Activated CD4-positive, alpha-beta T cell treated with anti-CD3 and anti-CD28 coated beads, Interleukin-2, amount 50 U/mL, for 24 hours (primary cell): ENCODE results near the gene DCANP1.

ENCODE experiments used
- DNase-seq, 2 donors: peaks; one replicate each; pipeline ENCODE4 v3.0.0-alpha.2; 2020; ENCODE audit warnings: low read depth in 1 of 2, low spot score in 1 of 2

Gene DCANP1

DNA sequence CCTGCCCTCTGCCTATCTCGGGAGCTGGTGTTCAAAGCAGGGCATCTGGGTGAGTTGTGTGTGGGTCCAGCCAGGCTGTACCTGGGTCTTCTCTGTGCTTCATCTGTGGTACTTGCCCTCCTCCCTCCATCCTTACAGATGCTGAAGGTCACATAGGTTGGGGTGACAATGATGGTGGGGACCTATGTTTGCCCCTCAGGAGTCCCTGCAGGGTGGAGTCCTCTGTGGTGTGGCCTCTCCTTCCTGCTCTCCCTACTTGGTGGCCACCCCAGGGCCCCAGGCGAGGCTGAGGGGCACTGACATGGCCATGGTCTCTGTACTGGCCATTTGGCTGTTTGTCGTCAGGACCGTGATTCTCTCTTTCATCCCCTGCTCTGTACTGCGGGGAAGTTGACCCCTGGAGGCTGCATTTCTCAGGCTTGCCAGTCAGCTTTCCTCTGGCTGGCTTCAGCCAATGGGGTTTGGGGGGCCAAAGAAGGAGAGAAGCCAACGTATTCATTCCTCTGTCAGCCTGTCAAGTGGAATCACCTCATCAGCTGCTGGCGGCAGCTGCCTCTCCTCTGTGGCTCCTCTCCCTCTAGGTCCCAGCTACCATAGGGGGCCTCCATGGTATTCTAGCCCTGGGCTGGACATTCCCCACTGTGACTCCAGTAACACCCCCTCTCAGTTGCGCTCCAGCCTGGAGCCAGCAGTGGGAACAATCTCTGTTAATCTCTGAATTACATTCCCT, 4.6 kb downstream of the DCANP1 start:
- no peak for DNase-seq

DNA sequence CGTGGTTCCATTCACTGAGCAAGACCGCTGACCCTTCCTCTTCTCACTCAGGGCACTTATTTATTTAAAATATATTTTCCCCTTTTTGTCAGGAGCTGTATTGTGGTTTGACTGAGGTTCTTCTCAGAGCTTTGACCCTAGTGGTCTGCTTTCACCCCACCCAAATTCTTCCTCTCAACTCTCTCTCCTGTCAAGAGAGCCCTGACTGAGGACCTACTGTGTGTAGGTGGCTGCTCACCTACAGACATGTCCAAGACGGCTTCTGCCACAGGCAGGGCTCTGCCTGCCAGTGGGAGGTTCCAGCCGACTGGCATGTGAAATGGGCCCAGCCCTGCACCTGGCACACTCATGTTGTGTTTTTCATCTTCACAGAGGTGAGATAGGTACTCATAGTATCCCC, 5.2 kb downstream of the DCANP1 start:
- no peak for DNase-seq

DNA sequence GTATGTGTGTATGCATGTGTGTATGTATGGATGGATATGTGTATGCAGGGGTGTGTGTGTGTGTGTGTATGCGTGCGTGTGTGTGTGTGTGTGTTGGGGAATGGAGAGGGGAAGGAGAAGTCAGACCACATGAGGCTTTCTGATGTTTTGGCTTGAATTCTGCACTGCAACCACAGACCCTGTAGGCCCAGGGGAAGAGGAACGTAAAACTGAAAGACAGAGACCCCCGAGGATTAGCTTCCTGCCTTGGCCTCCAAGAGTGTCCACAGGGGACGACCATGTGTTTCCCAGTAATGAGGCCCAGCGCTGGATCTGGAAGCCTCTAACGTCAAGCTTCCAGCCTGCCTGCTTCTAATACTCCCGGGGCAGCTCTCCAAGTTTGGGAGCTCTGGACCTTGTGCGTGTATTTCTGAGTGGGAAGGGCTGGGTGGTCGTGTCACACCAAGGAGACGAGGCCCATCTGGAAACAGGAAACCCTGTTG, 5.8 kb downstream of the DCANP1 start:
- no peak for DNase-seq

DNA sequence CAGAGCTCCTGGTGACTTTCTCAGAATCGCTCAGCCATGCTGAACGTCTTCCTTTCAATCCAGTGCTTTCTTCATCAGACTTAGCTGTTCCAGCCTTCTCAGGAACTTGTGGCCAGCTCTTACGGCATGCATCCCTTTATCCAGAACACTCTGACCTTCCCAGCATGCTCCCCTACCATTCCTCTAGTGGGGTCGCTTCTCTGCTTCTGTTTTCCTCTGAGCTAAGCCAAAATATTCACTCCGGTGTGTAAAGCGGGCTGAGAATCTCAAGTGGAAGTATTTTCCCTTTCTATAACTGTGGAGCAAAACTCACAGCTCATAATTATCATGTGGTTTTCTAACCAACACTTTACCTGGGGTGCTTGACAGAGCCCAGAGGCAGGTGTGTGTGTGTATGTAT, 6.2 kb downstream of the DCANP1 start:
- DNase-seq, result no peak

DNA sequence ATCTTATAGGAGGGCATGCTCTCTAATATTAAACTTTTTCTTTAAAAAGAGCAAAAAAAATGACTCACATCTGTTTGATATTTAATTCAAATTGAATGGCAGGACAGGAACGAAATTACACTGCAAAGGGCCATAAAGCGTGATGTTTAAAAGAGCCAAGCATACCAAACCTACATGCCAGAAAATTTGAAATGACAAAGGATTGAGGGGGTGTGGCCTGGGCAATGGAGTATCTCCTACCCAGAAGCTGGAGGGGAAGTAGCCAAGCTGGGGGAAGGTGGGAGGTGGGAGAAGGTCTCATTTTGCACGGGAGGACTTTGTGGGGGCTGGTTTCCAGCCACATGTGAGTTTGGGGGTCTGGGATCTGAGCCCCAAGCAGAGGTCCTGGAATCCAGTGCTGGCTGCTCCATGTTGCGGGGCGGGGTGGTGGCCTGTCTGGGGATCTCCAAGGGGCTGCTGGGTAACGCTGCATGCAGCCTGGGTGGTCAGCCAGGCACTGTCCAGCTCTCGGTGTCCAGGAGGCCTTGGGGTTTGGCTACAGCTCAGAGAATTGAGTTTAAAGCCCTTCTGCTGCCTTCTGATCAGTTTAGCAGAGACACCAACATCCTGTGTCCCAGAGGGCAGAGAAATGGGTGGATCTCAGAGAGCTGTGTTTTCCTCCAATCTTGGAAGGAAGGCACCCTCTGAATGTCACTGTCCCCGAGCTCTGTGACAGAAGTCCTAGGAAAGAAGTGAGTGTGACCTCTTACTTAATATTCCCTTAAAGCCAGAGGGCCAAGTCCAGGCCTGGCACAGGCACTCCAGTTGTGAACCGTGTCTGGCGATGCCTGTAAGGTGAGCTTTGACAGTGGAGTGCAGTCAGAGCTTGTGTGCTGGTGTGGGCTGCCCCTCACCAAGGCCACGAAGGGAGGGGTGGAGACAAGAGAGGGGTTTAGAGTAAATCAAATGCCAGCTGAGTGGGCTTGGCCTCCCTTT, 7.6 kb downstream of the DCANP1 start:
- DNase-seq, result no peak

DNA sequence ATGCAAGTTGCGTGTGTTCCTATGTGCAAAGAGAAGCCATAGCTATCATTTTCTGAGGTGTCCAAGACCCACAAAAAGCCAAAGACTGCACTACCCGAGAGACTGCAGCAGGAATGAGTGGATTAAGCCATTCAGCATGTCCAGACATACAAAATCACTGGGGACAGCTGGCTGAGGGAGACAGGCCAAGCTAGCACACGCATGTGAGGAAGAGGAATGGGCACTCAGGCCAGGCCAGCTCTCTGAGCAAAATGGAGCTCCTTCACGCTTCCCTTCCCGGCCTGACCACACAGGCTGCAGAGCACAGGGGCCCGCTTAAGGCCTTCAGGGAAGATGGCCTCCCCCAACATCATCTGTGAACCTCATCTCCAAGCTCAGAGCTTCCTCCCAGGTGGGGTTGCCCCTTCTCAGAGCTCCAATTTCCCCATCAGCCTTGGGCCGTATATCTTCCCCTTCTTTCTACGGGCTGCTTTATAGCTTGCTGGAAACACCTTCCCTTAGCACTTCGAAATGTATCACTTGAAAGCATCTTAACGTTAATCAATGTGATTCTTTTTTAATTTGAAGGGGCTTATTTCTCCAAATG, 8.4 kb downstream of the DCANP1 start:
- no peak for DNase-seq

DNA sequence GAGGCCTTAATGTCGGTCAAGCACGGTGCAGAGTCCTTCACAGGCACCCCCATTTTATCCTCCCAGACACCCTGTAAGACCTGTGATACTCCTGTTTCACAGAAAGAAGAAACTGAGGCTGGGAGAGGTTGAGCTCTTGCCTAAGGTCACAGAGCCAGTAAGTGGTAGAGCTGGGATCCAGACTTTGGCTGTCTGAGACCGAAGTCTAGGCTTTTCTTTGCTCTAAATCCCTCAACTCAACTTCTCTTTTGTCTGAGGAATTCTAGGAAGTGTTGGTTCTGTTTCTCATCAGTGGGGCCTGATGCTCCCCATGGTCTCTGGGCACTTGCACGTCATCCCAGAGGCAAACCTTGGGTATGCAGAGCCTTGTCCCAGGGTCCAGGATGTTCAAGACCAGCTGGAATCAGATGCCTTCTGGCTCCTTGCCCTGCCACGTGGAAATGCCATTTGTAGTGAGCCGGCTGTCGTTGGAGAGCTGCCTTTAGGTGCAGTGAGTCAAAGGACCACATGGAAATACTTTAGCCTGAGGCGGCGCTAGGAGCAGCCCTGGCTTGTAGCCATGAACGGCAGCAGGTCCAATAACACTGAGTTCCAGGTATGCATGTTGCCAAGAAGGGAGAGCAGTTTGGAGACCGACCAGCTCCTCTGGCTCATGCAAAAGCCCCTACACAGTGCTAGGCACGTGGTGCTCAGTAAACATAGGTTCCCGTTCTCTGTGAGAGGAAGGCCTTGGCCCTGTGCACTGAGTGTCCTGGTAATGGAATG, 9.2 kb downstream of the DCANP1 start:
- DNase-seq, result no peak

DNA sequence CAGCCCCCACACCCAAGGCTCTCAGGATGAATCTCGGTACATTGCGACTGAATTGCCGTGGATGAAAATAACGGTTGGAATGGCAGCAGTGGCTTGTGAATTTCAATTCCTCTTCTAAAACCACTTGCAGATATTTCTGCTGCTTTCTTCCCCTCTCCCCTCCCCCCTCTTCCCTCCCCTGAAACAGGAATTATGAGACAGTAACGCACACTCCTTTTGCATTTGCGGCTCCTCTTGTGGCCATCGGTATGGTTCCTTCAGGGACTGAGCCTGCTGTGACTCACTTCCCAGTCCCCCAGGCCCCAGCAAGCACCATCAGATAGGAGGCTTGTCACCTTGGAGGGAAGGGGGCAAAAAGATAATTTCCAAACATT, 9.7 kb downstream of the DCANP1 start:
- DNase-seq, result no peak

DNA sequence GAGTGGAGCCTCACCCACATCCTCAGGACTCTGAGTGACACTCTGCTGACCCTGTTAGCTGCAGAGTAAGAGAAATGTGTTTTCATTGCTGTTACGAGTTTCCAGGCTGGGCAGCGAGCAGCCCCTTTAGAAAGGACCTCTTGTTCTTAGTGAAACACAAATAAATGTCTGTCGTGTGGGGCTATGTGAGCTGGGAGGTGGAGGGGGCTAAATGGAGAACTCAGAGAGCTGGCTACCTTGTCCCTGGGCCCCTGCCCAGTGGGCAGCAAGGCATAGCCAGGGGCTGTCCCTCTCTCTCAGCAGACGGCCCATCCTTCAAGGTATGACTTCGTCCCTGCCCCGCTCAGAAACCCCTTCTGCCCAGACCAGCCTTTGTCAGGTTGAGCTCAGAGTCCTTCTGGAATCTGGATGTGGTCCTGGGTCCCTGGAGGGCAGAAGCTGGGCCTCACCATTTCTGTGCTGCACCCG, 10.2 kb downstream of the DCANP1 start:
- DNase-seq, result no peak

DNA sequence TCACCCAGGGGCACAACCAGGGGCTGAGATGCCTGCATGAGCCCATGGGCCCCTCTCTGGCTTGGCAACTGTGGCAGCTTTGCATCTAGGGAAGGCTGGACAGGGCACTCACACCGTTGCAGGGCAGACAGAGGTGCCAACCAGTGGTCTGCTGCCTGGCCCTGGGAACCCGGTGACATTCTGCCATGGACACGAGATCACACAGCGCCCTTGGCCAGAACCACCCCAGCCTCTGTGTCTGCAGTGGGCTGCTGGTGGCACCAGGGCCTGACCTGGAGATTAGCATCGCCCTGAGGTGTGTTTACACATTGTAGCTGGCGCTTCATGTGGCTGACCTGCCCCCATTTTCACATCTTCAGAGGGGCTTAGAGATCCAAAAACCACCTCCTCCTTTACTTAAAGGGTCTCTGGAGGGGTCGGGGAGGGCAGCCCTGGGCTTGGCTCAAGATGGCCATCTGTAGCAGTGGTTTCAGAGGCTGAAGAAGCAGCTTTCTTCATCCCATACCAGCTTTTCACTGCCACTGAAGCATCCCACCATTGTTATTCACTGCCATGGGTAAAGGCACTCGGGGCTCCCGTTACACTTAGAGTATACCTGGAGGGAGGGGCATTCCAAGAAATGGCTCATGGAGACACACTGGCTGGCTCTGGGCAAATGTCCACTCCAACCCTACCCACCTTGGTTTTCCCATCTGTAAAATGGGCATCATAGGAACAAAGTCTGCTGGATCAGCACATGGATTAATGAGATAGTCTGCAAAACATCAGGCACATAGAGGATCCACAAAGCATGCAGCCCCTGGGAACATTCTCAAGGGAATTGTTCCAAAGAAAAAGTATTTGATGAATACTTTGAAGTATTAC, 11.4 kb downstream of the DCANP1 start:
- no peak for DNase-seq

DNA sequence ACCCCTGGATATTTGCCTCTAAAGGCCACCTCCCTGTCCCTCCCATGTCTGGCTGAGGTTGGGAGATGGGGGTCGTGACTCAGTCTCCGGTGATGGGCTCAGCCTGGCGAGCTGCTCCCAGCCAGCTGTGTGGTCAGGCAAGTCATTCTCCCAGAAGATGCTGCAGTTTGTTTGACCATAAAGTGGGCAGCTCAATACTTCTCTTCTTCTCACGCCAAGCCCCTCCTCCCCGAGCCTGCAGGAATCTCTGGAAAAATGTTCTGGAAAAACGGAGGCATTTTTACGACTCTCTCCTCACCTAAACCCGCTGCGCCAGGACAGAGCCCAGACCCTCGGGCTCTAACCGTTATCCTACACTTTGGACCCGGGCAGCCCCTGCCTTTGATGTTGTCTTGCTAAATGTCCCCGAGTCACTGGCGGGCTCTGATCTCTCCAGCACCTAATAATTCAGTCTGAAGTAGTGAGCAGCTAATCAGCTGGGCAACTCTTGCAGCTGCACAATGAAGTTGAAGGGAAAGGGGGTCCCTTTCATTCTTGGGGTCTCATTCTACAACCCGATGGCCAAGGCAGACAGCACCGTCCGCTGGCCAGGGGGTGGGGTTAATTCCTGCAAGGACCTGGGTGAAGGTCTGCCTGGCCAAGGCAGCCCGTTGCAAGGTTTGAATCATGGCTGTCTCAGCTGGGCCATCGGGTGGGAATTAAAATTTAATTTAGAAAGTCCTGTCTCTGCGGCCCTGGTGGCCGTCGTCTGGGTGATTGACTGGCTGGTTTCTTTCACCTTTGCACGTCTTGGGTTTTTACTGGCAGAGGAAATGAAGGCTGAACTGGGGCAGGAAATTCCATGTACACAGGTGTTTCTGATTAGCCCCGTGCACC, 12.3 kb downstream of the DCANP1 start:
- no peak for DNase-seq

DNA sequence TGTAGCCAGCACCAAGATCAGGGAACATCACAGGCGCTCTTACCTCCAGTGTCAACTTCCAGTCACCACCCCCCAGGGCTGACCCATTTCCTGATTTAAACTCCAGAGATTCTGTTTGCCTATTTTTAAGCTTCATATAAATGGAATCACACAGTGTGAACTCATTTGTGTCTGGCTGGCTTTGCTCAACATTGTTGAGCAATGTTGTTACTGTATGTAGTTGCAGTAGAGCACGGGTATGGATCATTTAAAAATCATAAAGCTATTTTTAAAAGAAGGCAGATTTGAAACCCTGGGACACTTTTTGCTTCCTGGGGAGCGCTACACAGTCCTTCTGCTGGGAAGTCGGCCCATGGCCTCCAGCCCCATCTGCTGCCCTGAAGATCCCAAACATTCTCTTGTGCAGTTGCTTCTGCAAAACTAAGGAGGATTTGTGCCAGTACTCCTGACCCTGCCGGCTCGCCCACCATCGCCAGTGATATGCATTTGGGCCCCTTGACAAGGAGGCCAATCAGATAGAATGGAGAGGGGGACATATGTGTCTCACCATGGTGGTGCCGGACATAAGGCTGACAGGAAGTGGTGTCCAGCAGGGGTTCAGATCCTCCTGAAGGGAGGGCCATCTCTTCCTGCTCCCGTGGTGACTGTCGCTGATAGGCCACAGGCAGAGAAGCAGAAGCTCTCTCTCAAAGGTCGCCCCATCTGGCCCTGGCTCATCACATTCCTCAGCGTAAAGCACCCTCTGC, 13.3 kb downstream of the DCANP1 start:
- DNase-seq, result no peak

DNA sequence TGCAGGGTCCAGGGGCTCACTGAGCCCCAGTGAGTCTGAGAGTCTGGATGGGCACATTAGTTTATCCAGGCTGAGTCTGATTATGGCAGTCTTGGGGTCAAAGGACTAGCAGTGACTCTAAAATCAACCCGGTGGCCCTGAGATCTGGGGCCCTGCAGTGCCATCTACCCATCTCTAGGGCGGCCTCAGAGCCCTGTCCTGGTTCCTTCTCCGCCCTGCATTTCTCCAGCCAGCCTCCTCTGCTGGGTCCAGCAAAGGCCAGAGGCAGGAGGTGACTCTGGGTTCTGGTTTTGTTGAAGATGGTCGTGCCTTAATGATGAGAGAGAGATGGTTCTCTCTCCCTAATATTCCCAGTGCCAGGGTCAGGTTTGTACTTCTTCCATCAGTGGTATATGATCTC, 15.0 kb downstream of the DCANP1 start:
- DNase-seq, result no peak

DNA sequence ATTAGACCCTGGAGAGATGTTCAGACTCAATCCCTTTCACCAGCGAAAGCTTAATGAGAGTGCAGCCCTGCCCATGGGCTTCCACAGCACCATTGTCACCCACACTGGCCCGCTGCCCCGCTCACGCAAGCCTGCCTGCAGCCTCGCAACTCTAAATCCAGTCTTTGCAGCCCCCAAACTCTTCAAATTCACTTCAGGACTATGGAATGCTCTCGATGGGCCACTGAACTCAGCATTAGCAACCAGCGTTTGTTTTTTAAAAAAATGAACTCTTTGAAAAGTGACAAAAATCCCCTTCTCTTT, 17.1 kb downstream of the DCANP1 start:
- DNase-seq, result no peak

DNA sequence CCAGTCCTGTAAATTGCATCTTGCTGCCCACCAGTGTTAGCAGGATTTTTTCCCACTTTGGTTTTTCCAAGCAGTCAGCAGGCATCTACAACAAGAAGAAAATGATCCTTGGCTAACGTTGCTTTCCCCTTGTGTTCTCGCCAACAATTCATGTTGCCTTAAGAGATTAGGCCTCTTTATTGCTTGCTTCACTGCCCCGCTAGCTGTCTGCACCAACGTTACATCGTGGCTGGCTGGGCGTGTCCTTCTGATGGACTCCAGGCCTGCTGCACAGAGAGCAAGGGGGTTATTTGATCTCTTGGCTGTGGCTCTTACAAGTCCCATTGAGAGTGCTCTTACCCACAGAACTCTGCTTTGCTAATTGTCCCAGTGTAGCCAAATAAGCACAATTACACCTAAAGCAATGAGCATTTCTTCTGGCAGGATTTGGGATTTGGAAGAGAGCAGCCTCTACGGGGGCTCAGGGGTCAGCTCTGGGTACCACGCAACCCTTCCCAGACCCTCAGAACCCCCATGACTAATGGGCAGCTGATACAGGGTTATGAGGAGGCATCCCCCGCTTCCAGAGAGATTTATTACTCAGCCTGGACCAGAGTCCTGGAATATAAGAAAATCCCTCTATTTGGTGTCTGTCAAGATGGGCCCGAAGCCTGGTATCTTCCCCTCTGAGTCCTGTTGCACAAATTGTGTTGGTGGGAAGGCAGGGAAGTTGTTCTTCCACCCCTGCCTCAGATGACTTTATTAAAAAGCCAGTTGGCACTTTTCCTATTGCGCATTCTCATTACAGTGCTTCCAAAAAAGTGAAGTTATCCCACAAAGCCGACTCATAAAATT, 17.6 kb downstream of the DCANP1 start:
- no peak for DNase-seq

DNA sequence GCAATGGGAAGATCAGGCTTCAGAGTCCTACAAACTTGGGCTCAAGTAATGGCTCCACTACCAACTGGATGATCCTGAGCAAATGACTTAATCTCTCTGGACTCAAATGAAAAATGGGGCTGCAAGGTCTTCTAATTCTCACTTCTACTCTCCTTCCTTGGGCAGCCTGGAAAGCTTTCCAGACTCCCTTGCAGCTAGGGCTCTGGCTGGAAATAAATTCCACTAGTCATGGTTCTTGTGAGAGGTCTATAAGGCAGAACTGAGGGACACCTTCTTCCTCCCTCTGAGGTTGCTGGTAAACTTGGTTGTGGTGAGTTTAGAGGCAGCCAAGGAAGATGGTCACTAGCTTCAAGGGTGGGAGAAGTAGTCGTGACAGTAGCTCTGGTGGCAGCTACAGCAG, 18.6 kb downstream of the DCANP1 start:
- no peak for DNase-seq
